ENCODE measurements around the gene WDR18.

DNA sequence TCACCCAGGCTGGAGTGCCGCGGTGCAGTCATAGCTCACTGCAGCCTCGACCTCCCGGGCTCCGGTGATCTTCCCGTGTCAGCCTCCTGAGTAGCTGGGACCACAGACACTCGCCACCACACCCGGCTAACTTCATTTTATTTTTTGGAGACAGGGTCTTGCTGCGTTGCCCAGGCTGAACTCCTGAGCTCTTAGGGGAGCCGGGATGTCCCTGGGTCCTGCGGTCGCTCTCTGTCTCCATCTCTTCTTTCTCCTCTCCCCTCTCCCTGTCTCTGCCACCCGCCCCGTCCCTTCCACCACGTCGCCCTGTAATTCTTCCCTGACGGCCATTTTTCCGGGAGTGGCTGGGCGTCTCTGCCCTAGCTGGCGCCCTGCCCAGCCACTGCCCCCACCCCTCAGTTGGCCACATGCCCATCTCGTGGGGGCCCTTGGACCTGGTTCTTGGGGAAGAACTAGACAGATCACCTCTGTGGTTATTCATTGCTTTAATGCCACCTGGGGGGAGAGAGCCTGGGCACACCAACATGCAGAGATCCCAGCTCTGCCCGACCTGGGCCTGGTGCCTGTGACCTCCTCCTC, 39.4 kb upstream of the WDR18 start:
- TF ChIP-seq, protein P1, sequence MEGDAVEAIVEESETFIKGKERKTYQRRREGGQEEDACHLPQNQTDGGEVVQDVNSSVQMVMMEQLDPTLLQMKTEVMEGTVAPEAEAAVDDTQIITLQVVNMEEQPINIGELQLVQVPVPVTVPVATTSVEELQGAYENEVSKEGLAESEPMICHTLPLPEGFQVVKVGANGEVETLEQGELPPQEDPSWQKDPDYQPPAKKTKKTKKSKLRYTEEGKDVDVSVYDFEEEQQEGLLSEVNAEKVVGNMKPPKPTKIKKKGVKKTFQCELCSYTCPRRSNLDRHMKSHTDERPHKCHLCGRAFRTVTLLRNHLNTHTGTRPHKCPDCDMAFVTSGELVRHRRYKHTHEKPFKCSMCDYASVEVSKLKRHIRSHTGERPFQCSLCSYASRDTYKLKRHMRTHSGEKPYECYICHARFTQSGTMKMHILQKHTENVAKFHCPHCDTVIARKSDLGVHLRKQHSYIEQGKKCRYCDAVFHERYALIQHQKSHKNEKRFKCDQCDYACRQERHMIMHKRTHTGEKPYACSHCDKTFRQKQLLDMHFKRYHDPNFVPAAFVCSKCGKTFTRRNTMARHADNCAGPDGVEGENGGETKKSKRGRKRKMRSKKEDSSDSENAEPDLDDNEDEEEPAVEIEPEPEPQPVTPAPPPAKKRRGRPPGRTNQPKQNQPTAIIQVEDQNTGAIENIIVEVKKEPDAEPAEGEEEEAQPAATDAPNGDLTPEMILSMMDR (IDR thresholded peaks at IDR 0.05), result no peak
- TF ChIP-seq POLR2A (IDR thresholded peaks at IDR 0.05), result no peak

Data from uterus (tissue), 2 donors.